ENCODE results near the gene SERGEF. TPM values are rescaled to one million over a fixed set of nuclear protein-coding genes. Genes with fewer than 3 reads are reported as not detected.

The SERGEF gene
- total and polyA plus RNA-seq, 8 donors = 9.3 to 158 (median 73.5) TPM; not detected in 1

- Histone ChIP-seq H3K4me3 (no peak overlapping the region), H3K27ac (no peak overlapping the region), H3K36me3 (no peaks in the 10 kb centered on the region), H3K27me3 (no peaks in the 10 kb centered on the region), H3K4me1 (no peaks in the 10 kb centered on the region), H3K9me3 (no peaks in the 10 kb centered on the region)
- no peak for TF ChIP-seq EP300 (IDR thresholded peaks at IDR 0.05)
- no peak for TF ChIP-seq POLR2A (IDR thresholded peaks at IDR 0.05)
- no peak for TF ChIP-seq POLR2AphosphoS5 (IDR thresholded peaks at IDR 0.05)
- TF ChIP-seq CTCF (IDR thresholded peaks at IDR 0.05) = no peak
- WGBS, 5 donors = 84 to 93% (median 88%) methylated on average over 7 of the region's 7 CpGs
- DNase-seq = no peak
- intact Hi-C loops (cut with DNase I; ENCODE audit: low total_unique reads) = no loop called here
Observed at GRCh38 chr11:17793642-17794170, 219.1 kb downstream of the SERGEF start.

GRCh38 chr11:17792161-17792560, 220.7 kb downstream of the SERGEF start:
- WGBS, 5 donors = 86 to 96% (median 94%) methylated on average over 9 of the region's 9 CpGs
- peaks cover 0 to 14% (median under 1%) of the 10 kb centered on the region in 4 donors for H3K36me3 ChIP-seq
- H3K27me3 ChIP-seq = no peaks in the 10 kb centered on the region
- no peaks in the 10 kb centered on the region for H3K9me3 ChIP-seq
- intact Hi-C loops (cut with DNase I; ENCODE audit: low total_unique reads) = no loop called here
- TF ChIP-seq POLR2A (IDR thresholded peaks at IDR 0.05) (no peak), CTCF (IDR thresholded peaks at IDR 0.05) (no peak)
- DNase-seq = no peak
- no peak overlapping the region for H3K27ac ChIP-seq
- no peaks in the 10 kb centered on the region for H3K4me1 ChIP-seq
- no peak overlapping the region for H3K4me3 ChIP-seq

- H3K9me3 ChIP-seq = no peaks in the 10 kb centered on the region
- H3K4me1 ChIP-seq = no peaks in the 10 kb centered on the region
- no peaks in the 10 kb centered on the region for H3K27me3 ChIP-seq
- H3K27ac ChIP-seq = no peak overlapping the region
- no peak for DNase-seq
- H3K4me3 ChIP-seq = no peak overlapping the region
- intact Hi-C loops (cut with DNase I; ENCODE audit: low total_unique reads) = no loop called here
- peaks cover 0 to 25% (median 5%) of the 10 kb centered on the region in 4 donors for H3K36me3 ChIP-seq
- TF ChIP-seq CTCF (IDR thresholded peaks at IDR 0.05) (no peak), EP300 (IDR thresholded peaks at IDR 0.05) (no peak), POLR2AphosphoS5 (IDR thresholded peaks at IDR 0.05) (no peak), POLR2A (IDR thresholded peaks at IDR 0.05) (no peak)
Observed at GRCh38 chr11:17791144-17791543, 221.7 kb downstream of the SERGEF start.

- 80 to 98% (median 88%) methylated on average over 1 of the region's 1 CpG for WGBS, 5 donors
- H3K27ac ChIP-seq = no peak overlapping the region
- TF ChIP-seq CTCF (IDR thresholded peaks at IDR 0.05) (no peak), POLR2AphosphoS5 (IDR thresholded peaks at IDR 0.05) (no peak), POLR2A (IDR thresholded peaks at IDR 0.05) (no peak), EP300 (IDR thresholded peaks at IDR 0.05) (no peak)
- H3K4me1 ChIP-seq = no peaks in the 10 kb centered on the region
- no peaks in the 10 kb centered on the region for H3K9me3 ChIP-seq
- intact Hi-C loops (cut with DNase I; ENCODE audit: low total_unique reads) = no loop called here
- no peaks in the 10 kb centered on the region for H3K27me3 ChIP-seq
- H3K4me3 ChIP-seq = no peak overlapping the region
- H3K36me3 ChIP-seq = peaks cover 0 to 28% (median 7%) of the 10 kb centered on the region in 4 donors
- no peak for DNase-seq
Observed at GRCh38 chr11:17790453-17790852, 222.4 kb downstream of the SERGEF start.
